Keratinocyte (primary cell): ENCODE measurements around the gene MYH13. TPM values are rescaled to one million over a fixed set of nuclear protein-coding genes. Genes with fewer than 3 reads are reported as not detected.

Source experiments
- DNase-seq: peaks from one replicate; pipeline ENCODE4 v3.0.0-alpha.2; 2011; ENCODE audit warnings: low read depth, missing footprints, low spot score
- FAIRE-seq: peaks from 2 replicates; lab custom pipeline; 2011; peaks lifted over from hg19 to GRCh38; lab: Jason Lieb, UNC
- H2AFZ ChIP-seq: 2 replicates; pipeline ENCODE4 v1.6.0; 2012; ENCODE audit warnings: low read length, control low read depth, inconsistent platforms; ENCODE audit not compliant: control insufficient read depth
- H3K27ac ChIP-seq: 2 replicates; pipeline ENCODE4 v1.5.1; 2011; ENCODE audit warnings: low read length; ENCODE audit not compliant: control insufficient read depth, insufficient read depth
- H3K27me3 ChIP-seq: 3 replicates; pipeline ENCODE4 v1.6.0; 2011; ENCODE audit warnings: low read length; ENCODE audit not compliant: control insufficient read depth, insufficient read depth; ENCODE audit errors: extremely low read depth
- H3K36me3 ChIP-seq, 2 experiments: 2 replicates in 1 of 2; 3 replicates in 1 of 2; pipeline ENCODE4 v1.5.1; 2011; ENCODE audit warnings: low read length in 2 of 2, mild to moderate bottlenecking in 1 of 2; ENCODE audit not compliant: control insufficient read depth in 2 of 2, insufficient read depth in 2 of 2; ENCODE audit errors: extremely low read depth in 1 of 2
- H3K4me1 ChIP-seq: 3 replicates; pipeline ENCODE4 v1.5.1; 2011; ENCODE audit warnings: low read length; ENCODE audit not compliant: control insufficient read depth, insufficient read depth; ENCODE audit errors: extremely low read depth
- H3K4me2 ChIP-seq: 3 replicates; pipeline ENCODE4 v1.6.0; 2011; ENCODE audit warnings: low read depth, low read length; ENCODE audit not compliant: control insufficient read depth, insufficient read depth; ENCODE audit errors: extremely low read depth
- H3K4me3 ChIP-seq, 3 experiments: fragments of 200-600 bp in 1 of 3; sonication (generic) in 1 of 3; 2 replicates in 2 of 3; 3 replicates in 1 of 3; pipeline ENCODE4 v1.5.1; 2011 to 2016; ENCODE audit warnings: low read length in 3 of 3, mild to moderate bottlenecking in 3 of 3, control low read depth in 2 of 3, inconsistent platforms in 1 of 3, low read depth in 1 of 3, mixed read lengths in 1 of 3, mixed run types in 1 of 3, moderate library complexity in 1 of 3; ENCODE audit not compliant: control insufficient read depth in 2 of 3, insufficient read depth in 2 of 3; ENCODE audit errors: extremely low read depth in 1 of 3
- H3K79me2 ChIP-seq: 2 replicates; pipeline ENCODE4 v1.6.0; 2012; ENCODE audit warnings: low read length; ENCODE audit not compliant: control insufficient read depth, insufficient read depth
- H3K9ac ChIP-seq: 3 replicates; pipeline ENCODE4 v1.6.0; 2011; ENCODE audit warnings: low read length; ENCODE audit not compliant: control insufficient read depth, insufficient read depth; ENCODE audit errors: extremely low read depth
- H3K9me1 ChIP-seq: 3 replicates; pipeline ENCODE4 v1.6.0; 2011; ENCODE audit warnings: low read length; ENCODE audit not compliant: control insufficient read depth, insufficient read depth; ENCODE audit errors: extremely low read depth
- H3K9me3 ChIP-seq: 2 replicates; pipeline ENCODE4 v1.5.1; 2012; ENCODE audit warnings: low read depth, low read length; ENCODE audit not compliant: control insufficient read depth
- H4K20me1 ChIP-seq: 3 replicates; pipeline ENCODE4 v1.6.0; 2011; ENCODE audit warnings: low read length; ENCODE audit not compliant: control insufficient read depth, insufficient read depth; ENCODE audit errors: extremely low read depth
- EZH2 ChIP-seq: IDR thresholded peaks from one replicate; pipeline ENCODE4 v1.6.1; 2012; ENCODE audit warnings: inconsistent platforms, mild to moderate bottlenecking, low read length, moderate library complexity
- dilution Hi-C: fragments of 300-500 bp; cut with MboI; formaldehyde crosslinking; loops from one replicate; pipeline ENCODE4 v1.7.0; 2020; ENCODE audit warnings: low sequenced_read_pairs; ENCODE audit not compliant: extremely low pct_ligation_motif_present
- polyA plus RNA-seq, 5 experiments: library from polyadenylated mRNA; depleted of rRNA in 3 of 5; stranded (reverse) in 3 of 5; stranded (forward) in 1 of 5; unstranded in 1 of 5; fragments of >200 nt; gene quantifications; 1 replicate in 1 of 5; 2 replicates in 3 of 5; 3 replicates in 1 of 5; pipeline versions ENCODE4 v1.2.1 to v1.2.3, GENCODE V29; 2011 to 2012; ENCODE audit warnings: missing spikeins in 2 of 5, low read depth in 1 of 5, low replicate concordance in 1 of 5
- TF ChIP-seq, protein P1 (sequence below), 3 experiments: IDR thresholded peaks in 1 of 3; conservative IDR thresholded peaks in 1 of 3; optimal IDR thresholded peaks in 1 of 3; 2 replicates in 2 of 3; 3 replicates in 1 of 3; pipeline versions ENCODE3 to v1.5.1; 2011; ENCODE audit warnings: low read length in 3 of 3, mild to moderate bottlenecking in 3 of 3, moderate library complexity in 2 of 3, control low read depth in 1 of 3, inconsistent platforms in 1 of 3; ENCODE audit not compliant: insufficient read depth in 2 of 3; ENCODE audit errors: extremely low read depth in 1 of 3

Gene MYH13
- polyA plus RNA-seq, 1 donor (not counting 4 experiments of a cell fraction or from before 2014, with no cell fraction given), result not detected

DNA sequence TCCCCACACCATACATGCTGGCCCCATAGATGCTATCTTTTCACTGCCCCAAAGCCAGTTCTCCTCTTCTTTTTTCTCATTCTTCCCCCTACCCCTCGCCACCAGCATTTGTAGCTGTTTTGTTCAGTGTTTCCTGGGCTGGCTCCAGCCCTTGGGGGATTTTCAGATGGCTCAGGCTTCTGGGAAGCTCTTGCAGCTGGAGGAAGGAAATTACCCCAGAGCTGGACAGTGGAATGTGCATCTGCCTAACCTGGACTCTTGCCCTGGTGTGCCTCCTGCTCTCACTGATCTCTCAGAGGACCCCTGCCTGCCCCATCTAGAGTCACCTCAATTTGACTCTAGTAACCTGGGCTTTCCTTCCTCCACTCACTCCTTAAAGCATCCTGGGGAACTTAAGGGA, 82.8 kb downstream of the MYH13 start:
- Histone ChIP-seq H3K27ac (no peak overlapping the region), H3K9me1 (no peaks in the 10 kb centered on the region), H4K20me1 (no peaks in the 10 kb centered on the region), H3K4me1 (peaks cover 19% of the 10 kb centered on the region), H3K79me2 (no peaks in the 10 kb centered on the region), H3K9me3 (no peaks in the 10 kb centered on the region), H2AFZ (no peak overlapping the region), H3K36me3 (no peaks in the 10 kb centered on the region), H3K27me3 (no peaks in the 10 kb centered on the region), H3K9ac (no peak overlapping the region), H3K4me3 (no peak overlapping the region), H3K4me2 (no peak overlapping the region)
- FAIRE-seq, result no peak
- no peak for DNase-seq
- dilution Hi-C loops, result loop anchor here (25.0 kb wide), 1 partner anchor 322 kb away; no protein-coding TSS in a partner anchor
- TF ChIP-seq, protein P1, sequence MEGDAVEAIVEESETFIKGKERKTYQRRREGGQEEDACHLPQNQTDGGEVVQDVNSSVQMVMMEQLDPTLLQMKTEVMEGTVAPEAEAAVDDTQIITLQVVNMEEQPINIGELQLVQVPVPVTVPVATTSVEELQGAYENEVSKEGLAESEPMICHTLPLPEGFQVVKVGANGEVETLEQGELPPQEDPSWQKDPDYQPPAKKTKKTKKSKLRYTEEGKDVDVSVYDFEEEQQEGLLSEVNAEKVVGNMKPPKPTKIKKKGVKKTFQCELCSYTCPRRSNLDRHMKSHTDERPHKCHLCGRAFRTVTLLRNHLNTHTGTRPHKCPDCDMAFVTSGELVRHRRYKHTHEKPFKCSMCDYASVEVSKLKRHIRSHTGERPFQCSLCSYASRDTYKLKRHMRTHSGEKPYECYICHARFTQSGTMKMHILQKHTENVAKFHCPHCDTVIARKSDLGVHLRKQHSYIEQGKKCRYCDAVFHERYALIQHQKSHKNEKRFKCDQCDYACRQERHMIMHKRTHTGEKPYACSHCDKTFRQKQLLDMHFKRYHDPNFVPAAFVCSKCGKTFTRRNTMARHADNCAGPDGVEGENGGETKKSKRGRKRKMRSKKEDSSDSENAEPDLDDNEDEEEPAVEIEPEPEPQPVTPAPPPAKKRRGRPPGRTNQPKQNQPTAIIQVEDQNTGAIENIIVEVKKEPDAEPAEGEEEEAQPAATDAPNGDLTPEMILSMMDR (optimal IDR thresholded peaks at IDR 0.05 in 1 of 3, IDR thresholded peaks at IDR 0.05 in 1 of 3, conservative IDR thresholded peaks at IDR 0.05 in 1 of 3; ENCODE audit: extremely low read depth in 1 of 3, insufficient read depth in 2 of 3, low read length in 3 of 3), result no peak
- TF ChIP-seq EZH2, result no peak

DNA sequence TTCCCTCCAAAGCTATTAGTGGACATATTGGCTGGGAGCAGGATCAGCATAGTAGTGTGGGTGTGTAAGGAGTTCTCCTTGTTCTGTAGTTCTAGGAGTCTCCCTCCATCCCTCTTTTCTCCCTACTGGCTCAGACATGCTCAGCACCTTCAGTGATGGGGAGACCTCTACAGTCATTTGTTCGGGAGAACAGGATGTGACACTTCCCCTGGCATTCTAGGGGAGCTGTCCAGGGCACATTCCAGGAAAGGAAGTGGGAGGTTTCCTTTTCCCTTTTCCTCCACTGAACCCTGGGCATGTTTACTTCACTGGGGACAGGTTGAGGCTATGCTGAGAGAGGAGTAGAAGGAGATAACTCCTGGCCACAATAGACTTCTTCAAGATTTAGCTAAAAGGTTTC, 86.5 kb downstream of the MYH13 start:
- Histone ChIP-seq H3K9ac (no peak overlapping the region), H3K4me2 (no peak overlapping the region), H3K9me3 (no peaks in the 10 kb centered on the region), H3K27ac (no peak overlapping the region), H3K36me3 (no peaks in the 10 kb centered on the region), H3K4me1 (peaks cover 4% of the 10 kb centered on the region), H3K27me3 (no peaks in the 10 kb centered on the region), H3K79me2 (no peaks in the 10 kb centered on the region), H2AFZ (no peak overlapping the region), H4K20me1 (no peaks in the 10 kb centered on the region), H3K4me3 (no peak overlapping the region), H3K9me1 (no peaks in the 10 kb centered on the region)
- no peak for TF ChIP-seq EZH2
- TF ChIP-seq, protein P1 (optimal IDR thresholded peaks at IDR 0.05 in 1 of 3, IDR thresholded peaks at IDR 0.05 in 1 of 3, conservative IDR thresholded peaks at IDR 0.05 in 1 of 3; ENCODE audit: extremely low read depth in 1 of 3, insufficient read depth in 2 of 3, low read length in 3 of 3), result peak in 1 of 3 experiments; percentile 38
- FAIRE-seq, result no peak
- dilution Hi-C loops, result loop anchor here (25.0 kb wide), 1 partner anchor 326 kb away; no protein-coding TSS in a partner anchor
- no peak for DNase-seq
